Activated CD8-positive, alpha-beta memory T cell treated with anti-CD3 and anti-CD28 coated beads for 1 hour (primary cell): Measurements from ENCODE around the gene PTX4.

ENCODE experiments used
- DNase-seq, 2 donors: peaks; one replicate each; pipeline ENCODE4 v3.0.0-alpha.2; 2020; ENCODE audit warnings: low read depth in 1 of 2; ENCODE audit errors: extremely low read depth in 1 of 2

PTX4 gene

GRCh38 chr16:1524366-1524765, 35.6 kb upstream of the PTX4 start:
- DNase-seq = no peak

- DNase-seq = no peak
Observed at GRCh38 chr16:1523581-1524245, 35.0 kb upstream of the PTX4 start.

- no peak for DNase-seq
Observed at GRCh38 chr16:1520461-1520860, 31.7 kb upstream of the PTX4 start.

DNA sequence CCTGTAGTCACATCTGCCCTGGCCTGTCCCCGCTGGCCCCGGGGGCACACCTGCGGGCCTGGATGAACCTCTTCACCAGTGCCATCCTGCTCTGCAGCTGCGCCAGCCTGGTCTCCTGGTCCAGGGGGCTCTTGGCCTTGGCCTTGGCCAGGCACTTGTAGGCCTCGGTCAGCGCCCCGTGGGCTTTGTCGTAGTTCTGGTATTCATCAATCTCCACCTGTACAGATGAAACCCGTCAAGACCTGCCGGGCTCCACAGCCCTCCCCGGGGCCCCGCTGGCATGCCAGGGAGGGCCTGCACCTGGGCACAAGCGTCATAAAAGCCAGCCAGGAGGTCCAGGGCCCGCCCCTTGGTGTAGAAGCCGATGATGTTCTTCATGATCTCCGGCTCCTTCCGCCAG, 31.1 kb upstream of the PTX4 start:
- no peak for DNase-seq

- DNase-seq = no peak
Observed at GRCh38 chr16:1518626-1519135, 29.9 kb upstream of the PTX4 start.

- DNase-seq = no peak
Observed at GRCh38 chr16:1514507-1514906, 25.8 kb upstream of the PTX4 start.

- DNase-seq = no peak
Observed at GRCh38 chr16:1512774-1513173, 24.0 kb upstream of the PTX4 start.

DNA sequence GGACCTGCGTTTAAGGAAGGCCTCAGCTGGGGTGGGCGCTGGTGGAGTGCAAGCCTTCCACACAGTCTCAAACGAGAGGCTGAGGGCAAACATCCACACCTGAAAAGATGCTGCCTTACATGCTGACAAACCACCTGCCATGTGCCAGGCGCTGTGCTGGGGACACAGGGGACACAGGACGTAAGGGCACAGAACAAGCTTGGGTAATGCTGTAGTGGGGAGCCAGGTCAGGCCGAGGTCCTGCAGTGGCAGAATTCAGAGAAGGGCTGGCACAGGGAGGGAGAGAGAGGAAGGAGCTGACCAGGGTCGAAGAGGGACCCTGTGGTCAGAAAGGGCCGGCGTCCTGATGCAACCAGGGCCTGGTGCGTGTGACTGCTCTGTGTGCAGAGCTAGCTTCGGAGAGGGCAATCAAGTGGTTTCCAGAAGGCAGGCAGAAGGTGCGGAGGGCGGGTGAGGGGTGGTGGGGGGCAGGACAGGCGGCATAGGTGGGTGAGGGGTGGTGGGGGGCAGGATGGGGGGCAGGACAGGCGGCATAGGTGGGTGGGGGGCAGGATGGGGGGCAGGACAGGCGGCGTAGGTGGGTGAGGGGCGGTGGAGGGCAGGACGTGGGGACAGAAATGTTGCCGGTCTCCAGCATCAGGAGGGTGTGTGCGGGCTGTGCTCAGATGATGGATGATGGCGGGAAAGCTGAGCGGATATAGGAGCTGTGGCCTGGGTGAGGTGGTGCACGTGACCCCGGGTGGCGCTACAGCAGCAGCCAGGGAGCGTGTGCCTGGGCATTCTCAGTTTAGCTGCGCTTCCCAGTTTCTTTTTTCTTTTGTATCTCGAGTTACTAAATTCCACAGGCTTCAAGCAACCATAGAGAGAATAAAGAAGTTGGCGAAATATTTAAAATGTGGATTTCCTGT, 23.2 kb upstream of the PTX4 start:
- no peak for DNase-seq

DNA sequence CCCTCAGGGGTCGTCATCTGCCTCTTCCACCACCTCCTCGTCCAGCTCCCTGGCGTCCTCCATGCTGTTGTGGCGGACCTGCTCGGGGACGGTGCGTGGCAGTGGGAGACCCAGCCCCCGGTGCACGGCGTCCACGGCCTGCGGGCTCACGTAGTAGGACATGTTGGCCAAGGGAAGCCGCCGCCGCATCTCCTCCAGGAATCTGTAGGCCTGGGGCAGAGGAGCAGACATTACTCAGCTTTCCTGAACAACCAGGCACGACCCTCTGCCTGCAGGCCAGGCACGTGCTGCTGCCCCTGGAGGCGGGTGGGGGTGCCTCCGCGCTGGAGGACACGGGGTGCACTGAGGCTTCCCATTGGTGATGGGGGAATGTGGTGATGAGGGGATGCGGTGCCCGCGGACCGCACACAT, 22.2 kb upstream of the PTX4 start:
- DNase-seq = no peak

GRCh38 chr16:1510272-1510671, 21.5 kb upstream of the PTX4 start:
- DNase-seq = no peak

GRCh38 chr16:1509307-1510221, 20.8 kb upstream of the PTX4 start:
- DNase-seq = no peak

DNA sequence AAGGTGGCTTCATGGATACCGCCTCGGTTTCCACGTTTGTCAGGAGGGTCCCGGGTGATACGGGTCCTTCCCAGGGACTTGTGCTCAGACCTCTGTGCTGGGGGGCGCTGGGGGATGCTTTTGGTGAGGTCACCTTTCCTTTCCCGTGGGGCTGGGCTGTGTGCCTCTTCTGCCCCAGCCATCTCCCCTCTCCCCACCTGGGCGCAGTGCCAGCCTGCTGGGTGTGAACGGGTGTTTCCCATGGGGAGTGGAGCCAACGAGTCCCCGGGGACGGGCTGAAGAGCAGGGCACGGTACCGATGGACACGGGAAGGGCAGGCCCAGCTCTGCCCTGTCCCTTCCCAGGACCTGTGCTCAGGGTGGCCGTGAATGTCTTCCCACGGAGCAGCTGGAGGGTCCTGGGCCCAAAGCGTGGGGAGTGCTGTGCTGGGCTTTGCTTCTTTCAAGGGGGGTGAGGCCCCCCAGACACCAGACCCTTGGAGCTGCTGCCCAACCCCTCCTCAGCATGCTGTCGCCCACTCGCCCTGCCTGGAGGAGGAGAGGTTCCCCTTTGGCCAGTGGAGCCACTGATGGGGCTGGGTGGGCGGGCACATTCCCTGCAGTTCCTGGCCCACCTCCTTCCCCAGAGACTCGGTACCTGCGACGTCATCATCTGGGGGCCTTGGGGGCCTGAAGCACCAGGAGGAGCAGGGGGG, 19.9 kb upstream of the PTX4 start:
- no peak for DNase-seq

GRCh38 chr16:1506494-1507213, 17.9 kb upstream of the PTX4 start:
- DNase-seq = no peak

- no peak for DNase-seq
Observed at GRCh38 chr16:1505912-1506311, 17.2 kb upstream of the PTX4 start.

- no peak for DNase-seq
Observed at GRCh38 chr16:1505073-1505844, 16.5 kb upstream of the PTX4 start.

GRCh38 chr16:1503110-1503955, 14.6 kb upstream of the PTX4 start:
- no peak for DNase-seq

GRCh38 chr16:1502092-1503004, 13.6 kb upstream of the PTX4 start:
- no peak for DNase-seq
